CD4-positive, alpha-beta T cell (primary cell): ENCODE measurements around the gene MAML2. TPM values are rescaled to one million over a fixed set of nuclear protein-coding genes. Genes with fewer than 3 reads are reported as not detected.

Source experiments
- ATAC-seq: fragments of 200-7000 bp; cut with Tn5 transposase; one replicate; pipeline ENCODE4 v1.10.0; 2022; ENCODE audit warnings: mild to moderate bottlenecking; ENCODE audit not compliant: poor library complexity
- CTCF ChIA-PET: fragments of 350-600 bp; sonication (Branson Sonifier 250); formaldehyde crosslinking; loops from one replicate; lab custom pipeline; 2021; ENCODE audit warnings: antibody characterized with exemption, inconsistent platforms; lab: Charles Lee
- POLR2A ChIA-PET: fragments of 350-600 bp; sonication (Branson Sonifier 250); formaldehyde crosslinking; loops from one replicate; lab custom pipeline; 2021; ENCODE audit warnings: antibody characterized with exemption, inconsistent platforms; lab: Charles Lee
- DNase-seq, 14 experiments: peaks; one replicate each; pipeline ENCODE4 v3.0.0-alpha.2; 2013 to 2020; ENCODE audit warnings: mixed read lengths in 2 of 14
- H3K27ac ChIP-seq, 2 donors: one replicate each; pipeline versions ENCODE4 v1.5.1 to v1.7.0; 2013; ENCODE audit warnings: low read length in 2 of 2, low read depth in 1 of 2, mild to moderate bottlenecking in 1 of 2
- H3K27me3 ChIP-seq, 2 experiments: 1 replicate in 1 of 2; 2 replicates in 1 of 2; pipeline versions ENCODE4 v1.6.1 to v1.7.0; 2013; ENCODE audit warnings: low read length in 2 of 2, control low read depth in 1 of 2, mild to moderate bottlenecking in 1 of 2, moderate library complexity in 1 of 2; ENCODE audit not compliant: insufficient read depth in 2 of 2, control insufficient read depth in 1 of 2
- H3K36me3 ChIP-seq: one replicate; pipeline ENCODE4 v1.6.1; 2013; ENCODE audit warnings: low read length, control low read depth; ENCODE audit not compliant: insufficient read depth
- H3K4me1 ChIP-seq: one replicate; pipeline ENCODE4 v1.6.1; 2013; ENCODE audit warnings: low read length, control low read depth; ENCODE audit not compliant: insufficient read depth
- H3K4me3 ChIP-seq: one replicate; pipeline ENCODE4 v1.5.1; 2013; ENCODE audit warnings: mild to moderate bottlenecking, low read length, moderate library complexity
- H3K9me3 ChIP-seq, 2 experiments: 1 replicate in 1 of 2; 2 replicates in 1 of 2; pipeline versions ENCODE4 v1.6.1 to v1.7.0; 2013; ENCODE audit warnings: low read length in 2 of 2, mild to moderate bottlenecking in 2 of 2, control low read depth in 1 of 2, moderate library complexity in 1 of 2; ENCODE audit not compliant: control insufficient read depth in 1 of 2, insufficient read depth in 1 of 2
- H3K27ac Mint-ChIP-seq: one replicate; pipeline ENCODE4 v1.8.0; 2020; ENCODE audit warnings: mixed read lengths
- H3K27me3 Mint-ChIP-seq: one replicate; pipeline ENCODE4 v1.8.0; 2021; ENCODE audit warnings: mixed read lengths
- H3K36me3 Mint-ChIP-seq: one replicate; pipeline ENCODE4 v1.8.0; 2021; ENCODE audit warnings: low read depth, mixed read lengths
- H3K4me1 Mint-ChIP-seq: one replicate; pipeline ENCODE4 v1.8.0; 2021; ENCODE audit warnings: low read depth, mixed read lengths
- H3K4me3 Mint-ChIP-seq: one replicate; pipeline ENCODE4 v1.8.0; 2020; ENCODE audit warnings: mild to moderate bottlenecking, mixed read lengths
- H3K9me3 Mint-ChIP-seq: one replicate; pipeline ENCODE4 v1.8.0; 2020; ENCODE audit warnings: mixed read lengths
- CTCF ChIP-seq: fragments of 200-600 bp; IDR thresholded peaks from one replicate; pipeline ENCODE4 v1.8.0; 2022; ENCODE audit warnings: antibody characterized with exemption, mild to moderate bottlenecking
- intact Hi-C, 2 experiments: fragments of 100-400 bp; cut with DNase I in 1 of 2; cut with micrococcal nuclease in 1 of 2; formaldehyde crosslinking; loops; one replicate each; pipeline versions ENCODE4 v1.15.1 to v1.9.0; 2023 to 2025; cut with DNase I, micrococcal nuclease
- total RNA-seq, 174 experiments: library from RNA in 2 of 174; stranded (reverse) in 2 of 174; gene quantifications; one replicate each; pipeline ENCODE4 v1.2.3 and lab custom pipeline; 2021 to 2026

Gene MAML2
- total RNA-seq, 2 experiments from 2014 or later = 58.8 to 59.8 TPM

GRCh38 chr11:96061069-96061468 is 281.9 kb downstream of the MAML2 start:
- peaks cover 81% of the 10 kb centered on the region for H3K4me1 Mint-ChIP-seq
- intact Hi-C loops = no loop called here
- peaks cover 46% of the 10 kb centered on the region for H3K36me3 Mint-ChIP-seq
- no peaks in the 10 kb centered on the region for H3K27me3 Mint-ChIP-seq
- H3K36me3 ChIP-seq = peaks cover 2% of the 10 kb centered on the region
- H3K27ac ChIP-seq = no peak overlapping the region
- ATAC-seq = no peak
- H3K9me3 ChIP-seq = no peaks in the 10 kb centered on the region
- ChIA-PET CTCF (interaction anchor here (1.1 to 2.0 kb wide), 4 partner anchors 28 to 282 kb away, joined by 3 to 8 read pairs (median 4); partner anchors contain the start of gene MAML2), POLR2A (no interaction called here)
- H3K27me3 ChIP-seq = no peaks in the 10 kb centered on the region
- no peak overlapping the region for H3K4me3 ChIP-seq
- peaks cover 4% of the 10 kb centered on the region for H3K4me1 ChIP-seq
- H3K9me3 Mint-ChIP-seq = no peaks in the 10 kb centered on the region
- peak overlapping the region; percentile 61 for H3K27ac Mint-ChIP-seq
- TF ChIP-seq CTCF = no peak
- no peak overlapping the region for H3K4me3 Mint-ChIP-seq
- no peak for DNase-seq

- intact Hi-C loops = loop anchor here (5.0 kb wide), 3 partner anchors 50 to 185 kb away; no protein-coding TSS in a partner anchor
- no peak overlapping the region for H3K27ac ChIP-seq
These were observed 285.5 kb downstream of the MAML2 start for GRCh38 chr11:96057502-96057901.

GRCh38 chr11:96056576-96056975 is 286.4 kb downstream of the MAML2 start:
- no peak for ATAC-seq
- POLR2A ChIA-PET = interaction anchor here (0.6 to 2.8 kb wide), 5 partner anchors 8 to 286 kb away, joined by 3 to 48 read pairs (median 3); partner anchors contain the start of gene MAML2
- Mint-ChIP-seq H3K27ac (peak overlapping the region; percentile 34), H3K4me1 (peaks cover 82% of the 10 kb centered on the region), H3K27me3 (no peaks in the 10 kb centered on the region), H3K36me3 (peaks cover 66% of the 10 kb centered on the region), H3K9me3 (no peaks in the 10 kb centered on the region), H3K4me3 (no peak overlapping the region)
- H3K36me3 ChIP-seq = no peaks in the 10 kb centered on the region
- no peaks in the 10 kb centered on the region for H3K9me3 ChIP-seq
- CTCF ChIA-PET = interaction anchor here (0.7 to 2.4 kb wide), 6 partner anchors 45 to 338 kb away, joined by 3 to 24 read pairs (median 4); partner anchors contain the start of gene MAML2
- DNase-seq = no peak
- H3K27me3 ChIP-seq = no peaks in the 10 kb centered on the region
- TF ChIP-seq CTCF = no peak
- H3K4me1 ChIP-seq = peaks cover 2% of the 10 kb centered on the region
- no peak overlapping the region for H3K4me3 ChIP-seq
- no peak overlapping the region for H3K27ac ChIP-seq
- intact Hi-C loops = loop anchor here (5.0 kb wide), 3 partner anchors 51 to 186 kb away; no protein-coding TSS in a partner anchor

More at GRCh38 chr11:96057502-96057901, 285.5 kb downstream of the MAML2 start:
- Mint-ChIP-seq H3K4me3 (no peak overlapping the region), H3K27me3 (no peaks in the 10 kb centered on the region), H3K36me3 (peaks cover 66% of the 10 kb centered on the region), H3K9me3 (no peaks in the 10 kb centered on the region), H3K4me1 (peaks cover 82% of the 10 kb centered on the region), H3K27ac (peak overlapping the region; percentile 34)
- Histone ChIP-seq H3K9me3 (no peaks in the 10 kb centered on the region), H3K4me3 (no peak overlapping the region), H3K36me3 (no peaks in the 10 kb centered on the region), H3K27me3 (no peaks in the 10 kb centered on the region), H3K4me1 (peaks cover 2% of the 10 kb centered on the region)
- DNase-seq (no peak), ATAC-seq (no peak)
- ChIA-PET POLR2A (no interaction called here), CTCF (no interaction called here)
- no peak for TF ChIP-seq CTCF
